ENCODE measurements around the gene OR52K2. TPM values are rescaled to one million over a fixed set of nuclear protein-coding genes. Genes with fewer than 3 reads are reported as not detected.
"Not testable (repeated sequence)": the region's sequence is repeated elsewhere in the genome, so short reads cannot be mapped to it uniquely, and the experiment has no call there.

OR52K2 gene
- total RNA-seq, result not detected

DNA sequence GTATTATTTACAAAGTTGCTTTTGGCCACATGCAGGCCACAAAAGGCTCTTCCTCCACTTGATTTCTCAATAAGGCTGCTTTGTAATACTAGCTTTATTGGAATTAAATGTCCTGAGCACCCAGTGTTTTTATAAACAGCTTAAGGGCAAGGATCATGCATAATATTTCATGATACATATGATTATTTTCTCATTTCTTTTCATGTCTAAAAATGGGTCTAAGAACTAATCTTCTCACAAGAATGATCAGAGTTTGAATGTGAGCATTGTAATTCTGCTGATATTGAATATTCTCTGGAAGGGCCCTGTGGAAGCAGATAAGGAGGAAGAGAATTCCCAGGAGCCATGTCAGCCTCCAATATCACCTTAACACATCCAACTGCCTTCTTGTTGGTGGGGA is at the start of gene OR52K2:
Gene OR52K2, plus strand, starts transcription at position 301 of the 400 bp plus-strand sequence. Its CDS starts 45 bp downstream, at position 346.
- no peak within 1 kb of the TSS for H3K4me3 Mint-ChIP-seq
- H3K36me3 Mint-ChIP-seq, result peaks cover under 1% of the 10 kb centered on the region
- H3K27me3 Mint-ChIP-seq, result peaks cover 6% of the 10 kb centered on the region
- H3K27ac Mint-ChIP-seq, result no peak within 1 kb of the TSS
- DNase-seq (no peak), ATAC-seq (no peak)
- peaks cover 1% of the 10 kb centered on the region for H3K4me1 Mint-ChIP-seq
- H3K9me3 Mint-ChIP-seq (ENCODE audit: low read depth), result peaks cover under 1% of the 10 kb centered on the region
- CTCF ChIA-PET, result no interaction called here

GRCh38 chr11:4406206-4406605 is 42.9 kb upstream of the OR52K2 start:
- DNase-seq; H3K36me3 Mint-ChIP-seq; H3K9me3 Mint-ChIP-seq (ENCODE audit: low read depth); H3K4me3 Mint-ChIP-seq; H3K27ac Mint-ChIP-seq; CTCF ChIA-PET; H3K4me1 Mint-ChIP-seq; ATAC-seq: not testable (repeated sequence)
- H3K27me3 Mint-ChIP-seq, result peaks cover 32% of the 10 kb centered on the region

- H3K4me1 Mint-ChIP-seq, result no peaks in the 10 kb centered on the region
- DNase-seq, result no peak
- H3K36me3 Mint-ChIP-seq, result no peaks in the 10 kb centered on the region
- H3K4me3 Mint-ChIP-seq, result no peak overlapping the region
- H3K9me3 Mint-ChIP-seq (ENCODE audit: low read depth), result no peaks in the 10 kb centered on the region
- peaks cover 2% of the 10 kb centered on the region for H3K27me3 Mint-ChIP-seq
- CTCF ChIA-PET, result no interaction called here
- no peak overlapping the region for H3K27ac Mint-ChIP-seq
- no peak for ATAC-seq
Observed at GRCh38 chr11:4416306-4416705, 32.8 kb upstream of the OR52K2 start.

GRCh38 chr11:4416816-4417215 is 32.3 kb upstream of the OR52K2 start:
- ATAC-seq (no peak), DNase-seq (no peak)
- Mint-ChIP-seq H3K27ac (no peak overlapping the region), H3K9me3 (ENCODE audit: low read depth) (no peaks in the 10 kb centered on the region), H3K27me3 (peaks cover 2% of the 10 kb centered on the region), H3K4me1 (no peaks in the 10 kb centered on the region), H3K4me3 (no peak overlapping the region), H3K36me3 (no peaks in the 10 kb centered on the region)
- CTCF ChIA-PET, result no interaction called here

DNA sequence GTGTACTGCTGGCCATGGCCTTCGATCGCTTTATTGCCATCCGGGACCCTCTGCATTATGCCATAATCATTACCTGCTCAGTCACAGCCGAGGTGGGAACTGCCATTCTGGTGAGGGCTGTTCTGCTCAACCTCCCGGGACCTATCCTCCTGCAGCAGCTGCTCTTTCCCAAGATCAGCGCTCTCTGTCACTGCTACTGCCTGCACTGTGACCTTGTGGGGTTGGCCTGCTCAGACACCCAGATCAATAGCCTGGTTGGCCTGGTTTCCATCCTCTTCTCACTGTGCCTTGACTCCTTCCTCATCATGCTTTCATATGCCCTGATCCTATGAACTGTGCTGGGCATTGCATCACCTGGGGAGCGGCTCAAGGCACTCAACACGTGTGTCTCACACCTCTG is 30.7 kb upstream of the OR52K2 start:
- no peaks in the 10 kb centered on the region for H3K9me3 Mint-ChIP-seq (ENCODE audit: low read depth)
- no peak overlapping the region for H3K27ac Mint-ChIP-seq
- CTCF ChIA-PET, result no interaction called here
- no peaks in the 10 kb centered on the region for H3K4me1 Mint-ChIP-seq
- DNase-seq (no peak), ATAC-seq (no peak)
- no peaks in the 10 kb centered on the region for H3K36me3 Mint-ChIP-seq
- no peak overlapping the region for H3K4me3 Mint-ChIP-seq
- H3K27me3 Mint-ChIP-seq, result peaks cover 2% of the 10 kb centered on the region

DNA sequence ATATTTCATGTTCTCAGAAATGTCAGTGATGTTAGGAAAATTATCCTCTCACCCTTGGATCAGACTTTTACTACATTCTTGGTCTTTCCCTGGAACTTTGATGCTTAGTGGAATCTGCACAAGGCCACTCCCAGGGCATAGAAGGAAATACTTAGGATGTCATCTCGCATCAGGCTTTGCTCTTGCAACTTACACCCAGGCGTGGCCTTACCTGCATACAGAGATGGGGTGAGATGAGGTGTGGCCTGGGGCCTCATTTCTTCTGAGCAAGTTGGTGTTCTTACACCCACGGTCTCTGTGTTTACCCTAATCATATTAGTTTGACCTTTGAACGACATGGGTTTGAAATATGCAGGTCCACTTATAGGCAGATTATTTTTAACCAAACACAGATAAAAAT is 19.0 kb upstream of the OR52K2 start:
- Mint-ChIP-seq H3K4me1 (no peaks in the 10 kb centered on the region), H3K27ac (no peak overlapping the region), H3K36me3 (no peaks in the 10 kb centered on the region), H3K27me3 (peaks cover 19% of the 10 kb centered on the region), H3K4me3 (no peak overlapping the region), H3K9me3 (ENCODE audit: low read depth) (no peaks in the 10 kb centered on the region)
- CTCF ChIA-PET, result no interaction called here
- no peak for DNase-seq
- ATAC-seq, result no peak

- no peaks in the 10 kb centered on the region for H3K9me3 Mint-ChIP-seq (ENCODE audit: low read depth)
- no peak overlapping the region for H3K27ac Mint-ChIP-seq
- no peak overlapping the region for H3K4me3 Mint-ChIP-seq
- no peaks in the 10 kb centered on the region for H3K4me1 Mint-ChIP-seq
- H3K36me3 Mint-ChIP-seq, result no peaks in the 10 kb centered on the region
- no peak for DNase-seq
- no peak for ATAC-seq
- CTCF ChIA-PET, result no interaction called here
- H3K27me3 Mint-ChIP-seq, result peaks cover 20% of the 10 kb centered on the region
Observed at GRCh38 chr11:4433856-4434255, 15.2 kb upstream of the OR52K2 start.

DNA sequence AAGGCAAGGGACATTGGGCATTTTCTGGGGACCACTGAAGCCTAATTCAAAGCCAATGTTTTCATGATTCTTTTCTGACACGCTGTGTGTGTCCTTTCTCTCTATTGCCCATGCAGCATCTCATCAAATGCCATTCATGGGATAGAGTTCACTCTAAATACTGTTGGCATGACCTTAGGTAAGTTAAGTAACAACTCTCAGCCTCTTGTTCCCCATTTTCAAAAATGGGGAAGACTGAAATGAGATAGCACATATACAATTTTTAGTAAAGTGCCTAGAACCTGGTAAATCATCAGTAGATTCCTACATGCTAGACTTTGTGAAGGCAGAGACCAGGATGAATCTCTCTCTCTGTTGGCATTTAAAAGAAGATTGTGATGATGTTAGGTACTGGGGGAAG is 12.7 kb upstream of the OR52K2 start:
- ATAC-seq (no peak), DNase-seq (no peak)
- H3K9me3 Mint-ChIP-seq (ENCODE audit: low read depth), result no peaks in the 10 kb centered on the region
- no peaks in the 10 kb centered on the region for H3K4me1 Mint-ChIP-seq
- H3K36me3 Mint-ChIP-seq, result no peaks in the 10 kb centered on the region
- no peak overlapping the region for H3K4me3 Mint-ChIP-seq
- no peak overlapping the region for H3K27ac Mint-ChIP-seq
- H3K27me3 Mint-ChIP-seq, result peaks cover 19% of the 10 kb centered on the region
- CTCF ChIA-PET, result no interaction called here

- Mint-ChIP-seq H3K9me3 (ENCODE audit: low read depth) (no peaks in the 10 kb centered on the region), H3K36me3 (no peaks in the 10 kb centered on the region), H3K4me1 (no peaks in the 10 kb centered on the region), H3K27me3 (peaks cover 10% of the 10 kb centered on the region), H3K4me3 (no peak overlapping the region), H3K27ac (no peak overlapping the region)
- ATAC-seq (no peak), DNase-seq (no peak)
- CTCF ChIA-PET, result no interaction called here
Observed at GRCh38 chr11:4441515-4441914, 7.6 kb upstream of the OR52K2 start.

GRCh38 chr11:4443232-4443891 is 5.7 kb upstream of the OR52K2 start:
- Mint-ChIP-seq H3K9me3 (ENCODE audit: low read depth) (no peaks in the 10 kb centered on the region), H3K4me3 (no peak overlapping the region), H3K27ac (no peak overlapping the region), H3K36me3 (no peaks in the 10 kb centered on the region), H3K27me3 (peaks cover 5% of the 10 kb centered on the region), H3K4me1 (no peaks in the 10 kb centered on the region)
- CTCF ChIA-PET, result no interaction called here
- DNase-seq (no peak), ATAC-seq (no peak)

GRCh38 chr11:4453118-4453517 is 4.0 kb downstream of the OR52K2 start:
- peaks cover 6% of the 10 kb centered on the region for H3K9me3 Mint-ChIP-seq (ENCODE audit: low read depth)
- DNase-seq (no peak), ATAC-seq (no peak)
- H3K4me1 Mint-ChIP-seq, result peaks cover 13% of the 10 kb centered on the region
- peaks cover 6% of the 10 kb centered on the region for H3K36me3 Mint-ChIP-seq
- peaks cover 6% of the 10 kb centered on the region for H3K27me3 Mint-ChIP-seq
- no peak overlapping the region for H3K27ac Mint-ChIP-seq
- CTCF ChIA-PET, result no interaction called here
- H3K4me3 Mint-ChIP-seq, result no peak overlapping the region

DNA sequence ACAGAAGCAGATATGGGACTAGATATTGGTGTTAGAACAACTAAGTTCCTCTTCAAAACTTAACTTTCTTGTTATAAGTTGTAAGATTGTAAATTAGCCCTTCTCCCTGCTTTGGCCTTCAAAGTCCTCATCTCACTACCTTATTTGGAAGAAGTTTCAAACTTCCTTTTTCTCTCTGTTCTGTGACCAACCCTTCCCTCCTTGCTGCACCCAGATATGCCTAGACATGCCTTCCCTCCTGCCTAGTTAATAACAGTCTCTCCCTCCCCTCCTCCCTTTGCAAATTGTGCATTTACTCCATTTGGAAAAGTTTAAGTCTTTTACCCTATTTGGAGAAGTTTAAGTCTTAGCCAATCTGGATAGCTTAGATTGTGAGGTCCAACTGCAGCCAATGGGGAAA is 4.9 kb downstream of the OR52K2 start:
- ATAC-seq (no peak), DNase-seq (no peak)
- Mint-ChIP-seq H3K4me1 (peaks cover 14% of the 10 kb centered on the region), H3K27me3 (peaks cover 11% of the 10 kb centered on the region), H3K36me3 (peaks cover 6% of the 10 kb centered on the region), H3K9me3 (ENCODE audit: low read depth) (peaks cover 6% of the 10 kb centered on the region), H3K27ac (no peak overlapping the region), H3K4me3 (no peak overlapping the region)
- CTCF ChIA-PET, result no interaction called here

GRCh38 chr11:4455419-4455818 is 6.3 kb downstream of the OR52K2 start:
- Mint-ChIP-seq H3K4me3 (no peak overlapping the region), H3K36me3 (peaks cover 6% of the 10 kb centered on the region), H3K9me3 (ENCODE audit: low read depth) (peaks cover 6% of the 10 kb centered on the region), H3K4me1 (peaks cover 21% of the 10 kb centered on the region), H3K27ac (no peak overlapping the region), H3K27me3 (peaks cover 17% of the 10 kb centered on the region)
- CTCF ChIA-PET, result no interaction called here
- DNase-seq, result no peak
- no peak for ATAC-seq

DNA sequence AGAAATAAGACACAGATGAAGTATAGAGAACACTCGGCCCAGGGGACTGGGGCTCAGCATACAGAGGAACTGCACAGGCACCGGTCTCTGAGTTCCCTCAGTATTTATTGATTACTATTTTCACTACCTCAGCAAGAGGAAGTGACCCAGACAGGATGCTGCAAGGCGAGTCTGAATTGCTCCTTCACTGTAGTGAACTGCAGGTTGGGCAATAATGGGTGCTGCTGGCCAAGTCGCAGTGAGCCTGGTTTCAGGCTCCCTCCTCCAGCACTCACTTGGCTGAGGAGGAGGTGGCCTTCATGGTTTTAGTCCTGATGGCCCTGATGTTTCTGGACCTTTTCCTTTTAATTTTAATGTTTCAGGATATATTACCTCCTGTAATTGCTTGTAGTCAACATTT is 10.4 kb downstream of the OR52K2 start:
- no peak for DNase-seq
- no peak for ATAC-seq
- CTCF ChIA-PET, result no interaction called here
- H3K4me3 Mint-ChIP-seq, result no peak overlapping the region
- H3K27me3 Mint-ChIP-seq, result peaks cover 13% of the 10 kb centered on the region
- H3K4me1 Mint-ChIP-seq, result peaks cover 24% of the 10 kb centered on the region
- peaks cover 7% of the 10 kb centered on the region for H3K9me3 Mint-ChIP-seq (ENCODE audit: low read depth)
- H3K27ac Mint-ChIP-seq, result no peak overlapping the region
- H3K36me3 Mint-ChIP-seq, result peaks cover 10% of the 10 kb centered on the region

- DNase-seq (no peak), ATAC-seq (no peak)
- CTCF ChIA-PET, result no interaction called here
- H3K27ac Mint-ChIP-seq, result no peak overlapping the region
- H3K27me3 Mint-ChIP-seq, result peaks cover 13% of the 10 kb centered on the region
- peaks cover 17% of the 10 kb centered on the region for H3K36me3 Mint-ChIP-seq
- peaks cover 10% of the 10 kb centered on the region for H3K9me3 Mint-ChIP-seq (ENCODE audit: low read depth)
- peaks cover 19% of the 10 kb centered on the region for H3K4me1 Mint-ChIP-seq
- no peak overlapping the region for H3K4me3 Mint-ChIP-seq
Observed at GRCh38 chr11:4460151-4460550, 11.1 kb downstream of the OR52K2 start.

Data from activated CD8-positive, alpha-beta memory T cell treated with anti-CD3 and anti-CD28 coated beads, Interleukin-2, amount 10 ng/mL, durations not matched to agents 7 days and 5 days (primary cell).